Measurements from ENCODE around the gene POLE3. TPM values are rescaled to one million over a fixed set of nuclear protein-coding genes. Genes with fewer than 3 reads are reported as not detected.
A peak's percentile ranks its signal among the peaks of the same experiment; 100 is the strongest.

The POLE3 gene
- total and polyA plus RNA-seq, 9 of the 15 experiments (the other 6 are each of a cell fraction or from before 2014, with no cell fraction given) = 52.6 to 179 (median 110) TPM

GRCh38 chr9:113454914-113455761 is 44.7 kb upstream of the POLE3 start:
- Histone ChIP-seq H3K4me2 (ENCODE audit: insufficient read depth, low read length) (peak overlapping the region; percentile 7), H3K9ac (ENCODE audit: insufficient read depth in 1 of 2, low read depth in 2 of 2, low read length in 2 of 2) (peak overlapping the region; percentile 46 to 47; a peak in 3 of 4 replicates), H2AFZ (ENCODE audit: low read depth, low read length) (peak overlapping the region; percentile 67)
- TF ChIP-seq SFPQ (IDR thresholded peaks at IDR 0.05; ENCODE audit: low read depth, low read length) (no peak), ZNF717 (CRISPR knock-in tag; IDR thresholded peaks at IDR 0.05) (no peak), ZNF354B (CRISPR knock-in tag; IDR thresholded peaks at IDR 0.05) (no peak), E2F4 (CRISPR knock-in tag; IDR thresholded peaks at IDR 0.05; ENCODE audit: low read depth) (no peak), RBM15 (IDR thresholded peaks at IDR 0.05; ENCODE audit: insufficient read depth, low read length) (no peak), EP400 (IDR thresholded peaks at IDR 0.05) (no peak; the same call in 1 of the 2 replicates), PKNOX1 (IDR thresholded peaks at IDR 0.05) (no peak), NCOA1 (IDR thresholded peaks at IDR 0.05; ENCODE audit: low read depth) (no peak), E2F6 (IDR thresholded peaks at IDR 0.05; ENCODE audit: borderline replicate concordance in 1 of 2, extremely low read depth in 1 of 2, insufficient read depth in 1 of 2, insufficient read length in 1 of 2, low read depth in 1 of 2, low read length in 1 of 2, poor library complexity in 1 of 2, severe bottlenecking in 1 of 2) (no peak), SIN3A (IDR thresholded peaks at IDR 0.05; ENCODE audit: borderline replicate concordance in 2 of 2, control insufficient read depth in 1 of 2, low read depth in 2 of 2, low read length in 2 of 2) (no peak), CBFA2T2 (conservative IDR thresholded peaks at IDR 0.05) (peak; percentile 83), EZH2 (IDR thresholded peaks at IDR 0.05; ENCODE audit: borderline replicate concordance, low read depth, low read length) (no peak), PREB (CRISPR knock-in tag; IDR thresholded peaks at IDR 0.05) (0 out of 2 replicates have a peak, but pooled peaks have one; percentile 25)

More at GRCh38 chr9:113454914-113455761, 44.7 kb upstream of the POLE3 start:
- in situ Hi-C loops (cut with MboI) (no loop called here), intact Hi-C loops (cut with micrococcal nuclease) (no loop called here)
- WGBS (ENCODE audit: insufficient coverage, low coverage, missing lambda C conversion rate) = 0% methylated on average over 5 of the region's 5 CpGs
- DNase-seq (ENCODE audit: extremely low read depth in 1 of 4, low spot score in 3 of 4) = peak; percentile 55 to 95 (median 72)
- peaks cover 5 to 15% of the 10 kb centered on the region in 2 experiments; a peak in 4 of 5 replicates for H3K4me1 ChIP-seq (replicated peaks in 1 of 2; ENCODE audit: control insufficient read depth in 2 of 2, insufficient read depth in 2 of 2, low read length in 2 of 2)
- FAIRE-seq = peak; percentile 100
- peak; percentile 99 for ATAC-seq
- no peaks in the 10 kb centered on the region for H3K27me3 ChIP-seq (ENCODE audit: control insufficient read depth in 2 of 2, insufficient read depth in 2 of 2, low read length in 2 of 2)
- peak overlapping the region; percentile 62 for H3K27ac ChIP-seq (ENCODE audit: extremely low read depth, low read depth, low read length)
- H3K9me3 ChIP-seq (replicated peaks; ENCODE audit: control insufficient read depth, insufficient read depth, low read depth, low read length) = no peaks in the 10 kb centered on the region
- ChIA-PET POLR2A (interaction anchor here (0.6 to 1.6 kb wide), 16 partner anchors 9 to 179 kb away, joined by 3 to 9 read pairs (median 3); partner anchors contain the start of genes ALAD, C9orf43 and POLE3), CTCF (ENCODE audit: low intra/inter-chr PET ratio) (interaction anchor here (0.5 kb wide), 1 partner anchor 179 kb away, joined by 3 read pairs; no protein-coding TSS in a partner anchor)
- BruUV-seq (replicated peaks) = no TSS peak
- H3K79me2 ChIP-seq (ENCODE audit: control insufficient read depth, insufficient read depth, low read length) = no peaks in the 10 kb centered on the region
- H4K20me1 ChIP-seq (replicated peaks; ENCODE audit: control insufficient read depth, insufficient read depth, low read length) = no peaks in the 10 kb centered on the region
- H3K9me1 ChIP-seq (ENCODE audit: control insufficient read depth, insufficient read depth, low read length) = no peaks in the 10 kb centered on the region
- no peak overlapping the region for H3K4me3 ChIP-seq
- no peaks in the 10 kb centered on the region for H3K36me3 ChIP-seq (ENCODE audit: control insufficient read depth, insufficient read depth, low read length)
